Activated naive CD4-positive, alpha-beta T cell treated with anti-CD3 and anti-CD28 coated beads for 36 hours (primary cell): ENCODE measurements around the gene CCDC18. TPM values are rescaled to one million over a fixed set of nuclear protein-coding genes. Genes with fewer than 3 reads are reported as not detected.

Source experiments
- CTCF ChIA-PET: fragments of 350-600 bp; sonication (Branson Sonifier 250); formaldehyde crosslinking; loops from one replicate; lab custom pipeline; 2021; ENCODE audit warnings: antibody characterized with exemption; lab: Charles Lee
- DNase-seq: peaks from one replicate; pipeline ENCODE4 v3.0.0-alpha.2; 2020
- H3K27ac Mint-ChIP-seq: one replicate; pipeline ENCODE4 v1.8.0; 2021; ENCODE audit warnings: mild to moderate bottlenecking, mixed read lengths
- H3K27me3 Mint-ChIP-seq: one replicate; pipeline ENCODE4 v1.8.0; 2021; ENCODE audit warnings: low read depth, mixed read lengths
- H3K36me3 Mint-ChIP-seq: one replicate; pipeline ENCODE4 v1.8.0; 2021; ENCODE audit warnings: low read depth, mixed read lengths
- H3K4me1 Mint-ChIP-seq: one replicate; pipeline ENCODE4 v1.8.0; 2021; ENCODE audit warnings: low read depth, mixed read lengths
- H3K4me3 Mint-ChIP-seq: one replicate; pipeline ENCODE4 v1.8.0; 2021; ENCODE audit warnings: mild to moderate bottlenecking, moderate library complexity, mixed read lengths
- H3K9me3 Mint-ChIP-seq: one replicate; pipeline ENCODE4 v1.8.0; 2021; ENCODE audit warnings: mixed read lengths
- intact Hi-C: fragments of 100-400 bp; cut with micrococcal nuclease; formaldehyde crosslinking; loops from one replicate; pipeline ENCODE4 v1.15.1; 2023
- total RNA-seq, 2 experiments: library from RNA; stranded (reverse); gene quantifications; one replicate each; pipeline ENCODE4 v1.2.3, GENCODE V29; 2021

The CCDC18 gene
- total RNA-seq, 2 experiments from 2014 or later = 16.2 to 16.4 TPM

GRCh38 chr1:93177991-93178390 is 2.5 kb upstream of the CCDC18 start:
- Mint-ChIP-seq H3K36me3 (peaks cover 20% of the 10 kb centered on the region), H3K27ac (no peak overlapping the region), H3K9me3 (no peaks in the 10 kb centered on the region), H3K4me1 (peaks cover 53% of the 10 kb centered on the region), H3K4me3 (peak overlapping the region; percentile 88), H3K27me3 (no peaks in the 10 kb centered on the region)
- DNase-seq = no peak
- CTCF ChIA-PET = interaction anchor here (0.9 kb wide), 1 partner anchor 216 kb away, joined by 3 read pairs; no protein-coding TSS in a partner anchor
- intact Hi-C loops = loop anchor here (2.0 to 5.0 kb wide), 2 partner anchors 321 to 347 kb away; no protein-coding TSS in a partner anchor

GRCh38 chr1:93178418-93178817 is 2.1 kb upstream of the CCDC18 start:
- H3K27ac Mint-ChIP-seq = no peak overlapping the region
- no peaks in the 10 kb centered on the region for H3K27me3 Mint-ChIP-seq
- CTCF ChIA-PET = interaction anchor here (0.9 kb wide), 1 partner anchor 216 kb away, joined by 3 read pairs; no protein-coding TSS in a partner anchor
- intact Hi-C loops = loop anchor here (2.0 to 5.0 kb wide), 2 partner anchors 321 to 348 kb away; no protein-coding TSS in a partner anchor
- DNase-seq = no peak
- peak overlapping the region; percentile 88 for H3K4me3 Mint-ChIP-seq
- H3K36me3 Mint-ChIP-seq = peaks cover 22% of the 10 kb centered on the region
- H3K9me3 Mint-ChIP-seq = no peaks in the 10 kb centered on the region
- H3K4me1 Mint-ChIP-seq = peaks cover 53% of the 10 kb centered on the region

GRCh38 chr1:93179886-93180722 is 420 bp upstream of the CCDC18 start, which contains the start of gene TMED5:
Gene TMED5, minus strand, starts transcription at chr1:93180413. Its CDS starts 171 bp downstream, at chr1:93180242.
- no peaks in the 10 kb centered on the region for H3K9me3 Mint-ChIP-seq
- CTCF ChIA-PET = no interaction called here
- H3K4me1 Mint-ChIP-seq = peaks cover 49% of the 10 kb centered on the region
- peak within 1 kb of the TSS; percentile 99 for H3K27ac Mint-ChIP-seq
- H3K36me3 Mint-ChIP-seq = peaks cover 19% of the 10 kb centered on the region
- intact Hi-C loops = loop anchor here (1.0 to 5.0 kb wide), 14 partner anchors 9 to 729 kb away; partner anchors contain the start of genes DNTTIP2 and GCLM
- DNase-seq = peak; percentile 98
- no peaks in the 10 kb centered on the region for H3K27me3 Mint-ChIP-seq
- H3K4me3 Mint-ChIP-seq = peak within 1 kb of the TSS; percentile 88

GRCh38 chr1:93186667-93187066 is 6.1 kb downstream of the CCDC18 start:
- CTCF ChIA-PET = interaction anchor here (1.2 kb wide), 1 partner anchor 165 kb away, joined by 3 read pairs; no protein-coding TSS in a partner anchor
- intact Hi-C loops = no loop called here

GRCh38 chr1:93190432-93190831 is 9.9 kb downstream of the CCDC18 start:
- DNase-seq = no peak
- H3K27me3 Mint-ChIP-seq = no peaks in the 10 kb centered on the region
- no peak overlapping the region for H3K27ac Mint-ChIP-seq
- no peak overlapping the region for H3K4me3 Mint-ChIP-seq
- H3K4me1 Mint-ChIP-seq = peaks cover 2% of the 10 kb centered on the region
- peaks cover 30% of the 10 kb centered on the region for H3K36me3 Mint-ChIP-seq
- H3K9me3 Mint-ChIP-seq = no peaks in the 10 kb centered on the region
- intact Hi-C loops = no loop called here
- CTCF ChIA-PET = interaction anchor here (1.4 kb wide), 1 partner anchor 39 kb away, joined by 3 read pairs; no protein-coding TSS in a partner anchor

More at GRCh38 chr1:93186667-93187066, 6.1 kb downstream of the CCDC18 start:
- H3K27ac Mint-ChIP-seq = no peak overlapping the region
- H3K9me3 Mint-ChIP-seq = no peaks in the 10 kb centered on the region
- H3K27me3 Mint-ChIP-seq = no peaks in the 10 kb centered on the region
- no peak for DNase-seq
- H3K4me3 Mint-ChIP-seq = no peak overlapping the region
- H3K36me3 Mint-ChIP-seq = peaks cover 24% of the 10 kb centered on the region
- peaks cover 21% of the 10 kb centered on the region for H3K4me1 Mint-ChIP-seq

- H3K27ac Mint-ChIP-seq = no peak overlapping the region
- H3K4me3 Mint-ChIP-seq = no peak overlapping the region
- H3K36me3 Mint-ChIP-seq = peaks cover 31% of the 10 kb centered on the region
- intact Hi-C loops = no loop called here
- no peaks in the 10 kb centered on the region for H3K27me3 Mint-ChIP-seq
- peaks cover 5% of the 10 kb centered on the region for H3K4me1 Mint-ChIP-seq
- CTCF ChIA-PET = no interaction called here
- no peaks in the 10 kb centered on the region for H3K9me3 Mint-ChIP-seq
- no peak for DNase-seq
Observed at GRCh38 chr1:93194231-93194990, 13.9 kb downstream of the CCDC18 start.

GRCh38 chr1:93196591-93196990 is 16.1 kb downstream of the CCDC18 start:
- Mint-ChIP-seq H3K27me3 (no peaks in the 10 kb centered on the region), H3K9me3 (no peaks in the 10 kb centered on the region)

GRCh38 chr1:93199150-93199549 is 18.6 kb downstream of the CCDC18 start:
- Mint-ChIP-seq H3K36me3 (peaks cover 26% of the 10 kb centered on the region), H3K27ac (no peak overlapping the region), H3K27me3 (no peaks in the 10 kb centered on the region), H3K4me3 (no peak overlapping the region), H3K4me1 (peaks cover 3% of the 10 kb centered on the region), H3K9me3 (no peaks in the 10 kb centered on the region)
- no peak for DNase-seq
- intact Hi-C loops = no loop called here
- CTCF ChIA-PET = no interaction called here

More at GRCh38 chr1:93196591-93196990, 16.1 kb downstream of the CCDC18 start:
- no peak for DNase-seq
- intact Hi-C loops = no loop called here
- Mint-ChIP-seq H3K4me1 (peaks cover 3% of the 10 kb centered on the region), H3K4me3 (no peak overlapping the region), H3K36me3 (peaks cover 32% of the 10 kb centered on the region), H3K27ac (no peak overlapping the region)
- CTCF ChIA-PET = no interaction called here

- intact Hi-C loops = no loop called here
- no peaks in the 10 kb centered on the region for H3K27me3 Mint-ChIP-seq
- H3K36me3 Mint-ChIP-seq = peaks cover 23% of the 10 kb centered on the region
- H3K4me1 Mint-ChIP-seq = peaks cover 3% of the 10 kb centered on the region
- no peak overlapping the region for H3K27ac Mint-ChIP-seq
- H3K4me3 Mint-ChIP-seq = no peak overlapping the region
- CTCF ChIA-PET = no interaction called here
- DNase-seq = no peak
- H3K9me3 Mint-ChIP-seq = no peaks in the 10 kb centered on the region
Observed at GRCh38 chr1:93200086-93200620, 19.6 kb downstream of the CCDC18 start.

- CTCF ChIA-PET = no interaction called here
- no peaks in the 10 kb centered on the region for H3K27me3 Mint-ChIP-seq
- no peak overlapping the region for H3K4me3 Mint-ChIP-seq
- peaks cover 3% of the 10 kb centered on the region for H3K4me1 Mint-ChIP-seq
- intact Hi-C loops = no loop called here
- no peak for DNase-seq
- H3K9me3 Mint-ChIP-seq = no peaks in the 10 kb centered on the region
- no peak overlapping the region for H3K27ac Mint-ChIP-seq
- H3K36me3 Mint-ChIP-seq = peaks cover 18% of the 10 kb centered on the region
Observed at GRCh38 chr1:93200714-93201113, 20.2 kb downstream of the CCDC18 start.

- DNase-seq = no peak
- Mint-ChIP-seq H3K4me3 (no peak overlapping the region), H3K4me1 (no peaks in the 10 kb centered on the region), H3K27me3 (no peaks in the 10 kb centered on the region), H3K27ac (no peak overlapping the region), H3K9me3 (no peaks in the 10 kb centered on the region), H3K36me3 (peaks cover 20% of the 10 kb centered on the region)
- CTCF ChIA-PET = no interaction called here
- intact Hi-C loops = no loop called here
Observed at GRCh38 chr1:93205892-93206566, 25.5 kb downstream of the CCDC18 start.
